Measurements from ENCODE around the gene ANO4. TPM values are rescaled to one million over a fixed set of nuclear protein-coding genes. Genes with fewer than 3 reads are reported as not detected.
"Not testable (repeated sequence)": the region's sequence is repeated elsewhere in the genome, so short reads cannot be mapped to it uniquely, and the experiment has no call there.

Gene ANO4
- total and polyA plus RNA-seq, 2 donors: 0.28 to 0.89 TPM

- 91% methylated on average over 35 of the region's 35 CpGs for WGBS
- not testable (repeated sequence) for H3K4me3 ChIP-seq (ENCODE audit: low read length in 2 of 2); H3K27me3 ChIP-seq (ENCODE audit: control insufficient read depth in 2 of 2, insufficient read depth in 1 of 2, low read length in 1 of 2); H3K9me3 ChIP-seq (ENCODE audit: control insufficient read depth in 2 of 2, insufficient read depth in 1 of 2, low read length in 1 of 2); H3K27ac ChIP-seq (ENCODE audit: low read depth in 1 of 2, low read length in 1 of 2); H3K36me3 ChIP-seq (ENCODE audit: control insufficient read depth in 2 of 2, insufficient read depth in 2 of 2, low read length in 1 of 2); DNase-seq (ENCODE audit: low read depth in 6 of 9, low spot score in 9 of 9); H3K4me1 ChIP-seq (ENCODE audit: control insufficient read depth in 2 of 2, insufficient read depth in 2 of 2, low read length in 2 of 2)
Measured at GRCh38 chr12:101145777-101146431, 351.3 kb downstream of the ANO4 start.

GRCh38 chr12:101165319-101165718, 370.7 kb downstream of the ANO4 start:
- no peaks in the 10 kb centered on the region for H3K9me3 ChIP-seq (ENCODE audit: control insufficient read depth in 2 of 2, insufficient read depth in 1 of 2, low read length in 1 of 2)
- H3K4me3 ChIP-seq (ENCODE audit: low read length in 2 of 2): no peak overlapping the region
- no peaks in the 10 kb centered on the region for H3K4me1 ChIP-seq (ENCODE audit: control insufficient read depth in 2 of 2, insufficient read depth in 2 of 2, low read length in 2 of 2)
- H3K27ac ChIP-seq (ENCODE audit: low read depth in 1 of 2, low read length in 1 of 2): no peak overlapping the region
- no peaks in the 10 kb centered on the region for H3K36me3 ChIP-seq (ENCODE audit: control insufficient read depth in 2 of 2, insufficient read depth in 2 of 2, low read length in 1 of 2)
- WGBS: 88% methylated on average over 4 of the region's 4 CpGs
- no peak for DNase-seq (ENCODE audit: low read depth in 6 of 9, low spot score in 9 of 9)
- H3K27me3 ChIP-seq (ENCODE audit: control insufficient read depth in 2 of 2, insufficient read depth in 1 of 2, low read length in 1 of 2): no peaks in the 10 kb centered on the region

GRCh38 chr12:101166866-101167265, 372.3 kb downstream of the ANO4 start:
- Histone ChIP-seq H3K4me1 (ENCODE audit: control insufficient read depth in 2 of 2, insufficient read depth in 2 of 2, low read length in 2 of 2) (no peaks in the 10 kb centered on the region), H3K36me3 (ENCODE audit: control insufficient read depth in 2 of 2, insufficient read depth in 2 of 2, low read length in 1 of 2) (no peaks in the 10 kb centered on the region), H3K27me3 (ENCODE audit: control insufficient read depth in 2 of 2, insufficient read depth in 1 of 2, low read length in 1 of 2) (no peaks in the 10 kb centered on the region), H3K27ac (ENCODE audit: low read depth in 1 of 2, low read length in 1 of 2) (no peak overlapping the region), H3K4me3 (ENCODE audit: low read length in 2 of 2) (no peak overlapping the region), H3K9me3 (ENCODE audit: control insufficient read depth in 2 of 2, insufficient read depth in 1 of 2, low read length in 1 of 2) (no peaks in the 10 kb centered on the region)
- DNase-seq (ENCODE audit: low read depth in 6 of 9, low spot score in 9 of 9): no peak
- WGBS: 89% methylated on average over 5 of the region's 5 CpGs

- Histone ChIP-seq H3K4me3 (ENCODE audit: low read length in 2 of 2) (no peak overlapping the region), H3K36me3 (ENCODE audit: control insufficient read depth in 2 of 2, insufficient read depth in 2 of 2, low read length in 1 of 2) (no peaks in the 10 kb centered on the region), H3K27ac (ENCODE audit: low read depth in 1 of 2, low read length in 1 of 2) (no peak overlapping the region), H3K9me3 (ENCODE audit: control insufficient read depth in 2 of 2, insufficient read depth in 1 of 2, low read length in 1 of 2) (no peaks in the 10 kb centered on the region), H3K27me3 (ENCODE audit: control insufficient read depth in 2 of 2, insufficient read depth in 1 of 2, low read length in 1 of 2) (no peaks in the 10 kb centered on the region), H3K4me1 (ENCODE audit: control insufficient read depth in 2 of 2, insufficient read depth in 2 of 2, low read length in 2 of 2) (no peaks in the 10 kb centered on the region)
- DNase-seq (ENCODE audit: low read depth in 6 of 9, low spot score in 9 of 9): no peak
- WGBS: 96% methylated on average over 5 of the region's 5 CpGs
Measured at GRCh38 chr12:101168001-101168400, 373.4 kb downstream of the ANO4 start.

- no peak overlapping the region for H3K4me3 ChIP-seq (ENCODE audit: low read length in 2 of 2)
- no peaks in the 10 kb centered on the region for H3K9me3 ChIP-seq (ENCODE audit: control insufficient read depth in 2 of 2, insufficient read depth in 1 of 2, low read length in 1 of 2)
- DNase-seq (ENCODE audit: low read depth in 6 of 9, low spot score in 9 of 9): no peak
- no peaks in the 10 kb centered on the region for H3K4me1 ChIP-seq (ENCODE audit: control insufficient read depth in 2 of 2, insufficient read depth in 2 of 2, low read length in 2 of 2)
- no peaks in the 10 kb centered on the region for H3K36me3 ChIP-seq (ENCODE audit: control insufficient read depth in 2 of 2, insufficient read depth in 2 of 2, low read length in 1 of 2)
- no peaks in the 10 kb centered on the region for H3K27me3 ChIP-seq (ENCODE audit: control insufficient read depth in 2 of 2, insufficient read depth in 1 of 2, low read length in 1 of 2)
- WGBS: 44% methylated on average over 5 of the region's 5 CpGs
- no peak overlapping the region for H3K27ac ChIP-seq (ENCODE audit: low read depth in 1 of 2, low read length in 1 of 2)
Measured at GRCh38 chr12:101172316-101172715, 377.7 kb downstream of the ANO4 start.

- no peaks in the 10 kb centered on the region for H3K9me3 ChIP-seq (ENCODE audit: control insufficient read depth in 2 of 2, insufficient read depth in 1 of 2, low read length in 1 of 2)
- no peak for DNase-seq (ENCODE audit: low read depth in 6 of 9, low spot score in 9 of 9)
Measured at GRCh38 chr12:101173197-101173749, 378.7 kb downstream of the ANO4 start.

GRCh38 chr12:101174541-101174940, 380.0 kb downstream of the ANO4 start:
- H3K27me3 ChIP-seq (ENCODE audit: control insufficient read depth in 2 of 2, insufficient read depth in 1 of 2, low read length in 1 of 2): no peaks in the 10 kb centered on the region
- H3K9me3 ChIP-seq (ENCODE audit: control insufficient read depth in 2 of 2, insufficient read depth in 1 of 2, low read length in 1 of 2): no peaks in the 10 kb centered on the region
- WGBS: 96% methylated on average over 3 of the region's 3 CpGs
- no peak overlapping the region for H3K27ac ChIP-seq (ENCODE audit: low read depth in 1 of 2, low read length in 1 of 2)
- no peaks in the 10 kb centered on the region for H3K4me1 ChIP-seq (ENCODE audit: control insufficient read depth in 2 of 2, insufficient read depth in 2 of 2, low read length in 2 of 2)
- no peaks in the 10 kb centered on the region for H3K36me3 ChIP-seq (ENCODE audit: control insufficient read depth in 2 of 2, insufficient read depth in 2 of 2, low read length in 1 of 2)
- no peak overlapping the region for H3K4me3 ChIP-seq (ENCODE audit: low read length in 2 of 2)
- DNase-seq (ENCODE audit: low read depth in 6 of 9, low spot score in 9 of 9): no peak

More at GRCh38 chr12:101173197-101173749, 378.7 kb downstream of the ANO4 start:
- Histone ChIP-seq H3K27me3 (ENCODE audit: control insufficient read depth in 2 of 2, insufficient read depth in 1 of 2, low read length in 1 of 2) (no peaks in the 10 kb centered on the region), H3K4me1 (ENCODE audit: control insufficient read depth in 2 of 2, insufficient read depth in 2 of 2, low read length in 2 of 2) (no peaks in the 10 kb centered on the region), H3K27ac (ENCODE audit: low read depth in 1 of 2, low read length in 1 of 2) (no peak overlapping the region), H3K36me3 (ENCODE audit: control insufficient read depth in 2 of 2, insufficient read depth in 2 of 2, low read length in 1 of 2) (no peaks in the 10 kb centered on the region), H3K4me3 (ENCODE audit: low read length in 2 of 2) (no peak overlapping the region)
- WGBS: 91% methylated on average over 7 of the region's 7 CpGs

Other genes with a start within 250 kb of the ANO4 start
- 4.4 TPM for gene GAS2L3, start 221.1 kb upstream of the ANO4 start, total RNA-seq
- 2.2 TPM for gene GAS2L3, start 221.1 kb upstream of the ANO4 start, polyA plus RNA-seq

Measured in thymus (tissue), 11 donors.